Spinal cord (tissue), 10 donors: ENCODE results near the gene SSX4. TPM values are rescaled to one million over a fixed set of nuclear protein-coding genes. Genes with fewer than 3 reads are reported as not detected.
"Not testable (repeated sequence)": the region's sequence is repeated elsewhere in the genome, so short reads cannot be mapped to it uniquely, and the experiment has no call there.

Experiments used
- DNase-seq, 6 donors: peaks; one replicate each; pipeline versions ENCODE4 v3.0.0 to v3.0.0-alpha.2; 2013 to 2015; ENCODE audit warnings: low spot score in 6 of 6, low read depth in 4 of 6
- H3K27ac ChIP-seq: one replicate; pipeline ENCODE4 v1.5.1; 2013; ENCODE audit warnings: low read depth, low read length, control low read depth
- H3K27me3 ChIP-seq: one replicate; pipeline ENCODE4 v1.6.1; 2013; ENCODE audit warnings: low read length; ENCODE audit not compliant: control insufficient read depth, insufficient read depth
- H3K36me3 ChIP-seq: one replicate; pipeline ENCODE4 v1.6.1; 2013; ENCODE audit warnings: low read length; ENCODE audit not compliant: control insufficient read depth, insufficient read depth
- H3K4me1 ChIP-seq: one replicate; pipeline ENCODE4 v1.6.1; 2013; ENCODE audit warnings: low read length; ENCODE audit not compliant: control insufficient read depth, insufficient read depth
- H3K4me3 ChIP-seq: one replicate; pipeline ENCODE4 v1.5.1; 2013; ENCODE audit warnings: low read depth, low read length, control low read depth
- H3K9me3 ChIP-seq: one replicate; pipeline ENCODE4 v1.6.1; 2013; ENCODE audit warnings: low read length; ENCODE audit not compliant: control insufficient read depth, insufficient read depth
- WGBS: methylation state at CpG from one replicate; pipeline ENCODE4 v1.1.5; 2013; ENCODE audit warnings: missing lambda C conversion rate; ENCODE audit not compliant: insufficient coverage; 5-methylcytosine and 5-hydroxymethylcytosine counted together
- long read RNA-seq, 4 donors: transcript quantifications; one replicate each; lab custom pipeline, GENCODE V29; 2026
- polyA plus RNA-seq, 2 donors: library from polyadenylated mRNA; unstranded; fragments of 120-200 nt; gene quantifications; one replicate each; pipeline ENCODE4 v1.2.1, GENCODE V29; 2013; ENCODE audit not compliant: insufficient read length in 2 of 2
- total RNA-seq, 2 donors: library from RNA; depleted of rRNA in 1 of 2; stranded (reverse); fragments of 120-200 nt in 1 of 2; fragments of >200 nt in 1 of 2; gene quantifications; one replicate each; pipeline versions ENCODE4 v1.2.3 to v1.2.4, GENCODE V29; 2013 to 2014
- donor health status: healthy.

Gene SSX4, protein sequence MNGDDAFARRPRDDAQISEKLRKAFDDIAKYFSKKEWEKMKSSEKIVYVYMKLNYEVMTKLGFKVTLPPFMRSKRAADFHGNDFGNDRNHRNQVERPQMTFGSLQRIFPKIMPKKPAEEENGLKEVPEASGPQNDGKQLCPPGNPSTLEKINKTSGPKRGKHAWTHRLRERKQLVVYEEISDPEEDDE
- not detected for total RNA-seq
- polyA plus RNA-seq = not detected
- long read RNA-seq, donor 1 = 0 reads
- long read RNA-seq, donor 2 = 0 reads
- long read RNA-seq, donor 3 = 0 reads
- long read RNA-seq, donor 4 = 0 reads

- no CpG with 5 or more reads among the region's 16 CpGs for WGBS
- not testable (repeated sequence) for DNase-seq, H3K4me3 ChIP-seq
Observed at GRCh38 chrX:48383239-48383638, at the start of gene SSX4. Gene SSX4 (plus strand): TSS chrX:48383539. CDS start chrX:48384054, 515 bp downstream.

DNA sequence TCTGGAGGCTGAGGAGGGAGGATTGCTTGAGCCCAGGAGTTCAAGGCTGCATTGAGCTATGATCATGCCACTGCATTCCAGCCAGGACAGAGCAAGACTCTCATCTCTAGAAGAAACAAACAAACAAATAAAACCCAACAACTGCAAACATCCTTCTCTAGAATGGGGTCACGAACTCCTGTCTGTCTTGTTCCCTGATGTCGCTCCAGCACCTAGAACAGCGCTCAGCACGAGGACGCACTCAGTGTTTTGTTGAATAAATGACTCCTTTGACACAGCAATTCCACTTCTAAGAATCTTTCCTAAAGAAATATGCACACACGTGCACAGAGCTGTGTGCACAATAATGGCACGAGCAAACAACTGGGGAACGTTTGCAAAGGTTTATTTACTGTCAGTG, 37.3 kb upstream of the SSX4 start:
- not testable (repeated sequence) for H3K4me1 ChIP-seq, H3K36me3 ChIP-seq, H3K4me3 ChIP-seq, H3K9me3 ChIP-seq, DNase-seq, H3K27me3 ChIP-seq, H3K27ac ChIP-seq
- WGBS = 28% methylated on average over 5 of the region's 8 CpGs

More at GRCh38 chrX:48383239-48383638, at the start of gene SSX4:
- H3K9me3 ChIP-seq, H3K4me1 ChIP-seq, H3K27ac ChIP-seq, H3K27me3 ChIP-seq, H3K36me3 ChIP-seq: not testable (repeated sequence)

GRCh38 chrX:48356315-48357094, 26.8 kb upstream of the SSX4 start, which contains the start of gene SSX3:
Gene SSX3 (minus strand): TSS chrX:48356703. CDS start chrX:48355249, 1,454 bp downstream.
- not testable (repeated sequence) for H3K36me3 ChIP-seq, H3K27ac ChIP-seq, H3K4me1 ChIP-seq, H3K9me3 ChIP-seq, H3K4me3 ChIP-seq, H3K27me3 ChIP-seq, DNase-seq
- 87% methylated on average over 14 of the region's 19 CpGs for WGBS

- Histone ChIP-seq H3K27me3 (no peaks in the 10 kb centered on the region), H3K27ac (no peak overlapping the region), H3K36me3 (no peaks in the 10 kb centered on the region), H3K4me1 (no peaks in the 10 kb centered on the region), H3K4me3 (no peak overlapping the region), H3K9me3 (no peaks in the 10 kb centered on the region)
- WGBS = 85% methylated on average over 5 of the region's 8 CpGs
- DNase-seq = no peak
Observed at GRCh38 chrX:48357681-48358080, 25.7 kb upstream of the SSX4 start.

DNA sequence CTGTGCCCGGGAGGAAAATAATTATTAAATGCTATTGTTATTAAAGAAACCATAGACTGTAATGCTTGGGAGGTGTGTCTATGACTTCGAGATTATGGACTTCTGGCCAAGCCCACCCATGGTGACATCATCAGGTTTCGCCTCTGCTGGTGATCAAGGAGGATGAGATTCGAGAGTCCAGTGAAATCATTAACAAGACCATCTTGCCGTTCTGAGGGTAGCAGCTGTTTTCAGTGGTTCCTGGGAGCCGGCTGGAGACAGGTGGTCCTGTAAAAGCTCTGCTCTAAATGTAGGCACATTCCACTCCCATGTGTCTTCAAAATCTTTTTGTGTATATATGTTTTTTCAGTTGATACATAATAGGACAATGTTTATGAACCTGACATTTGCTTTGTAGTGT, 24.1 kb upstream of the SSX4 start:
- not testable (repeated sequence) for H3K27ac ChIP-seq, H3K9me3 ChIP-seq, H3K4me3 ChIP-seq, H3K36me3 ChIP-seq, DNase-seq, H3K4me1 ChIP-seq, H3K27me3 ChIP-seq
- no CpG with 5 or more reads among the region's 6 CpGs for WGBS

DNA sequence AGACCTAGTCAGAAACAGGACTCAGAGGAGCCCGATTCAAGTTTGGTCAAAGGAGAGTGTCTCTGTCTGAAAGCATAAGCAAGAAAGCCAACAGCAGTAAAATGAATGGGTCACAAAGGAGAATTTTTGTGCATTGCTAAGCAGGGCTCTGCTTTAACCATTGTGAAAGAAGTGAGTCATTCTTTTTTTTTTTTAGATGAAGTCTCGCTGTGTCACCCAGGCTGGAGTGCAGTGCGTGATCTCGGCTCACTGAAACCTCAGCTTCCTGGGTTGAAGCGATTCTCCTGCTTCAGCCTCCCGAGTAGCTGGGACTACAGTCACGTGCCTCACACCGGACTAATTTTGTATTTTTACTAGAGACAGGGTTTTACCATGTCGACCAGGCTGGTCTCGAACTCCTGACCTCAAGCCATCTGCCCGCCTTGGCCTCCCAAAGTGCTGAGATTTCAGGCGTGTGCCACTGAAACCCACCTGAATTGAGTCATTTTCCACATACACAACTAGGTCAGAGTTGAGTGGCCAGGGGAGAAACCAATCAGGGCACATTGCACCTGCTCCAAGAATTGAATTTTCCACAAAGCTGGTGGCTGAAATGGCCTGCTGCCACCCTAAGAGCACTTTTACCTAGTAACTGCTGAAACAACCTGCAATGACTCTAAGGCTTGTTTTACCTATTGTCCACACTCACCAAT, 15.5 kb upstream of the SSX4 start:
- H3K27ac ChIP-seq, DNase-seq, H3K4me3 ChIP-seq: not testable (repeated sequence)

DNA sequence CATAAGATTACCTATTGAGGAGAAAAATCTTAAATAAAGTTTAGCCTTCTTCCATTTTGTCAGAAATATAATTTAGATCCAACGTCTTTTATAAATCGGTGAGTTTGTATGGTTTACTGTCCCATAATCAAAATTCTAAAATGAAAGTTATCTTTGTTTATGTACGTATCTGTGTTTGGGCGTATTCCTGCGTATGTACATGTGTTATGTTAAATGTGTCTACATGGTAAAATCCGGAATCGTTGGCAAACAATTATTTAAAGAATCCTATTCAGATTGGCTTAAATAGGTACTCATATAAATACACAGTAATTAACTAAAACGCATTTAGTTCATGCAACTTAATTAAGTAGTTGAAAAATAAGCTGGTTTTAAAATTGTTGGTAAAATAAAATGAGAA, 12.9 kb upstream of the SSX4 start:
- WGBS = no CpG with 5 or more reads among the region's 8 CpGs

More for the DNA sequence above, 15.5 kb upstream of the SSX4 start:
- not testable (repeated sequence) for H3K9me3 ChIP-seq, H3K27me3 ChIP-seq, H3K36me3 ChIP-seq, H3K4me1 ChIP-seq
- no CpG with 5 or more reads among the region's 12 CpGs for WGBS

GRCh38 chrX:48396931-48397330, 13.6 kb downstream of the SSX4 start:
- H3K4me3 ChIP-seq, DNase-seq, H3K27ac ChIP-seq, H3K4me1 ChIP-seq, H3K27me3 ChIP-seq, H3K9me3 ChIP-seq, H3K36me3 ChIP-seq: not testable (repeated sequence)
- no CpG with 5 or more reads among the region's 2 CpGs for WGBS

More for the DNA sequence above, 12.9 kb upstream of the SSX4 start:
- not testable (repeated sequence) for H3K4me3 ChIP-seq, H3K27me3 ChIP-seq, H3K27ac ChIP-seq, H3K4me1 ChIP-seq, DNase-seq, H3K36me3 ChIP-seq, H3K9me3 ChIP-seq

DNA sequence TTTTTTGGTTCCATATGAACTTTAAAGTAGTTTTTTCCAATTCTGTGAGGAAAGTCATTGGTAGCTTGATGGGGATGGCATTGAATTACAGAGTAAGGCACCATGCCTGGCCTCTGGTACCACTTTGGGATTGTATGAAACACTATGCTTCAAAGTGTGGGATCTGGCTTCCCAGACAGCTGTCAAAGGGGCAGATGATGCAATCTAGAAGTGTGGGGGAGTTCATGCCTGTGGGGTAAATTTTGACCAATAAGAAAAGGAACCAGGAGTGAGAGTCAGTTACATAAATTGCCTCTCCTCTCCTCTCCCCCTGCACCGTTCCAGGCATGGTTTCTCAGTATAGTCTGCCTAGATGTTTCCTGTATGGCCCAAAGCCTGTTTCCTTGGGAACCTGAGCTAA, 14.5 kb downstream of the SSX4 start:
- not testable (repeated sequence) for H3K9me3 ChIP-seq, H3K36me3 ChIP-seq, H3K4me1 ChIP-seq, H3K4me3 ChIP-seq, H3K27me3 ChIP-seq, H3K27ac ChIP-seq, DNase-seq
- no CpG with 5 or more reads among the region's 1 CpG for WGBS
